ENCODE data around the gene PCDH10.

- TF ChIP-seq CTCF (IDR thresholded peaks at IDR 0.05; ENCODE audit: insufficient read depth, low read length, poor library complexity, severe bottlenecking): no peak
- TF ChIP-seq EZH2phosphoT487 (conservative IDR thresholded peaks at IDR 0.05; ENCODE audit: low read length): no peak
Observed at GRCh38 chr4:133150486-133151340, 1.6 kb downstream of the PCDH10 start.

All from SU-DHL-6 (cell line).